Epithelial cell of esophagus (primary cell): ENCODE results near the gene ITSN2.
A peak's percentile ranks its signal among the peaks of the same experiment; 100 is the strongest.

Experiments
- DNase-seq: peaks from one replicate; pipeline ENCODE4 v3.0.0; 2010; ENCODE audit warnings: low read depth
- H3K4me3 ChIP-seq: 2 replicates; pipeline ENCODE4 v1.5.1; 2011; ENCODE audit warnings: mild to moderate bottlenecking, low read length, control low read depth
- CTCF ChIP-seq: IDR thresholded peaks from 2 replicates; pipeline ENCODE4 v1.5.1; 2011; ENCODE audit warnings: low read depth, mild to moderate bottlenecking, low read length, control low read depth, inconsistent platforms; ENCODE audit not compliant: insufficient read depth; ENCODE audit errors: missing control alignments

ITSN2 gene

GRCh38 chr2:24253303-24253919, 106.9 kb downstream of the ITSN2 start:
- no peak overlapping the region for H3K4me3 ChIP-seq
- peak; percentile 72 for DNase-seq
- TF ChIP-seq CTCF: no peak

GRCh38 chr2:24247592-24247991, 112.7 kb downstream of the ITSN2 start:
- H3K4me3 ChIP-seq: no peak overlapping the region
- no peak for DNase-seq
- TF ChIP-seq CTCF: no peak

GRCh38 chr2:24247164-24247563, 113.2 kb downstream of the ITSN2 start:
- no peak for DNase-seq
- H3K4me3 ChIP-seq: no peak overlapping the region
- TF ChIP-seq CTCF: no peak

GRCh38 chr2:24245986-24246776, 114.2 kb downstream of the ITSN2 start:
- H3K4me3 ChIP-seq: no peak overlapping the region
- peak; percentile 54 for DNase-seq
- no peak for TF ChIP-seq CTCF

- H3K4me3 ChIP-seq: no peak overlapping the region
- DNase-seq: no peak
- TF ChIP-seq CTCF: no peak
Observed at GRCh38 chr2:24241528-24241927, 118.8 kb downstream of the ITSN2 start.

GRCh38 chr2:24239553-24239952, 120.8 kb downstream of the ITSN2 start:
- no peak for TF ChIP-seq CTCF
- H3K4me3 ChIP-seq: no peak overlapping the region
- DNase-seq: no peak
